Neural progenitor cell (in vitro differentiated cells): ENCODE measurements around the gene INTS11.
"Not testable (repeated sequence)": the region's sequence is repeated elsewhere in the genome, so short reads cannot be mapped to it uniquely, and the experiment has no call there.

ENCODE experiments used
- EZH2 ChIP-seq: fragments of 200-600 bp; sonication (generic); IDR thresholded peaks from 2 replicates; pipeline ENCODE4 v1.6.1; 2017; ENCODE audit warnings: antibody characterized with exemption, mild to moderate bottlenecking, moderate library complexity
- EZH2phosphoT487 ChIP-seq: fragments of 200-600 bp; sonication (generic); IDR thresholded peaks from 2 replicates; pipeline ENCODE4 v1.6.1; 2017; ENCODE audit warnings: antibody characterized with exemption
- TF ChIP-seq, protein P1 (sequence below): fragments of 200-600 bp; sonication (generic); IDR thresholded peaks from 2 replicates; pipeline ENCODE4 v1.5.1; 2017; ENCODE audit warnings: antibody characterized with exemption, mild to moderate bottlenecking

DNA sequence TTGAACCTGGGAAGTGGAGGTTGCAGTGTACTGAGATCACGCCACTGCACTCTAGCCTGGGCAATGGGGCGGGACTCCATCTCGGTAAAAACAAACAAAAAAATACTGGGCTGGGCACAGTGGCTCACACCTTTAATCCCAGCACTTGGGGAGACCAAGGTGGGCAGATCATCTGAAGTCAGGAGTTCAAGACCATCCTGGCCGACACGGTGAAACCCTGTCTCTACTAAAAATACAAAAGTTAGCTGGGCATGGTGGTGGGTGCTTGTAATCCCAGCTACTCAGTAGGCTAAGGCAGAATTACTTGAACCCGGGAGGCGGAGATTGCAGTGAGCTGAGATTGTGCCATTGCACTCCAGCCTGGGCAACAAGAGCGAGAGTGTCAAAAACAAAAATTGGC, 8.3 kb downstream of the INTS11 start:
- TF ChIP-seq, protein P1, sequence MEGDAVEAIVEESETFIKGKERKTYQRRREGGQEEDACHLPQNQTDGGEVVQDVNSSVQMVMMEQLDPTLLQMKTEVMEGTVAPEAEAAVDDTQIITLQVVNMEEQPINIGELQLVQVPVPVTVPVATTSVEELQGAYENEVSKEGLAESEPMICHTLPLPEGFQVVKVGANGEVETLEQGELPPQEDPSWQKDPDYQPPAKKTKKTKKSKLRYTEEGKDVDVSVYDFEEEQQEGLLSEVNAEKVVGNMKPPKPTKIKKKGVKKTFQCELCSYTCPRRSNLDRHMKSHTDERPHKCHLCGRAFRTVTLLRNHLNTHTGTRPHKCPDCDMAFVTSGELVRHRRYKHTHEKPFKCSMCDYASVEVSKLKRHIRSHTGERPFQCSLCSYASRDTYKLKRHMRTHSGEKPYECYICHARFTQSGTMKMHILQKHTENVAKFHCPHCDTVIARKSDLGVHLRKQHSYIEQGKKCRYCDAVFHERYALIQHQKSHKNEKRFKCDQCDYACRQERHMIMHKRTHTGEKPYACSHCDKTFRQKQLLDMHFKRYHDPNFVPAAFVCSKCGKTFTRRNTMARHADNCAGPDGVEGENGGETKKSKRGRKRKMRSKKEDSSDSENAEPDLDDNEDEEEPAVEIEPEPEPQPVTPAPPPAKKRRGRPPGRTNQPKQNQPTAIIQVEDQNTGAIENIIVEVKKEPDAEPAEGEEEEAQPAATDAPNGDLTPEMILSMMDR = not testable (repeated sequence)
- not testable (repeated sequence) for TF ChIP-seq EZH2phosphoT487, EZH2
